C4-2B (cell line): Measurements from ENCODE around the gene NTNG1.

ENCODE experiments used
- CTCF ChIP-seq: fragments of 450-650 bp; conservative IDR thresholded peaks from 2 replicates; pipeline ENCODE4 v1.5.1; 2017; ENCODE audit warnings: mild to moderate bottlenecking
- ZFX ChIP-seq: fragments of 450-650 bp; IDR thresholded peaks from 2 replicates; pipeline ENCODE4 v1.6.1; 2017

GRCh38 chr1:107444302-107444701 lies 303.5 kb downstream of the NTNG1 start:
- TF ChIP-seq CTCF (no peak), ZFX (no peak)
